NT2/D1 (cell line): ENCODE results near the gene VAMP2.

Source experiments
- SUZ12 ChIP-seq: IDR thresholded peaks from 2 replicates; pipeline ENCODE4 v1.6.1; 2011; ENCODE audit not compliant: insufficient read length, insufficient read depth; ENCODE audit errors: extremely low read depth
- YY1 ChIP-seq: IDR thresholded peaks from 2 replicates; pipeline ENCODE4 v1.6.1; 2011; ENCODE audit not compliant: insufficient read length, insufficient read depth
- ZNF274 ChIP-seq: IDR thresholded peaks from 2 replicates; pipeline ENCODE4 v1.6.1; 2011; ENCODE audit warnings: mild to moderate bottlenecking, low read depth, low read length

GRCh38 chr17:8149419-8150193 lies 13.1 kb downstream of the VAMP2 start:
- TF ChIP-seq YY1 (no peak), ZNF274 (no peak), SUZ12 (no peak)
